GM18870 (cell line): Measurements from ENCODE around the gene MAN1A2.

Experiments used
- ATAC-seq: cut with Tn5 transposase; IDR thresholded peaks from one replicate; pipeline ENCODE4 v1.9.1; 2021; ENCODE audit warnings: moderate library complexity; ENCODE audit not compliant: unreplicated experiment

The MAN1A2 gene

DNA sequence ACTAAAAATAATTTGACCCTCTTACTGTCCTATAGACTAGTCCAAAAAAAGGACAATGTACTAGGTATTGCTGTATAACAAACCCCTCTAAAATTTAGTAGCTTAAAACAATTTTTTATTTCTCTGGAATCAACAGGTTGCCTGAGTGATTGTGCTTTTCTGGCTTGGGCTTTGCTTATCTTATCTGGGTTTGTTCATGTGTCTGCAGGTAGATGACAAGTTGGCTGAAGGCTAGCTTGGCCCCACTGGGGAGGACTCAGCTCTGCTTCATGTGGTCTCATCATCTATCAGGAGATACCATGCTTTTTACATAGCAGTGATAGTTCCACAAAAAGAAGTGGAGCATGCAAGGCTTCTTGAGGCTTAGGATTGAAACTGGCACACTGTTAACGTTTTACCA lies 114.2 kb downstream of the MAN1A2 start:
- no peak for ATAC-seq

DNA sequence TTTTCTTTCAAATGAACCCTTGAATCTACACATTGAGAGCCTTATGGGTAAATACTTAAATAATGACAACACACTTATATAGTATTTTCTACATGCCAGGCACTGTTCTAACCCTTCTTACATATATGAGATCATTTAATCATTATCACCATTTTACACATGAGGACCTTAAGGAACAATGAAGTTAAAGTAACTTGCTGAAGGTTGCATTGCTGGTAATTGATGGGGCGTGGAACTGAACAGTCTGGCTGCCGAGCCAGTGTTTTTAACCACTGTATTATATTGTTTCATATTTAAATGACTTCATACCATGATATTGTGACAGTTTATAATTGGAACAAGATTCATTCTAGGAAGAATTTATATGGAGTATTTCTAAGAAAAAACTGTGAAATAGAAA lies 126.7 kb downstream of the MAN1A2 start:
- ATAC-seq = no peak

DNA sequence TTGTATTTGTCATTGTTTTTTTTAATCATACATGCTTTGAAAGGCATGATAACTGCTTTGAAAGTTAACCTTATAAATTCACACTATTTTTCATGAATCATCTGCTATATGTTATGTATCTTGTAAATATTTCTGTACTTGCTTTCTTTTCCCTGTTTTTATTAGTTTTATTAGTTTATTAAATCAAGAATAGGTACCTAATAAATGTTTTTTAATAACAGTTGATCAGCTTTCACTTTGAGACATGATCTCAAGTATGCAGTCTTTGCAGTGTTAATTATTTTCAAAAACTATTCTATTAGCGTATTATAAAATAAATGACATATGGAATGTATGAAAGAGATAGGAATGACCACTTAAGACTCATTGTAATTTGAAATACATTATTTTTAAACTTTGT lies 127.8 kb downstream of the MAN1A2 start:
- no peak for ATAC-seq

DNA sequence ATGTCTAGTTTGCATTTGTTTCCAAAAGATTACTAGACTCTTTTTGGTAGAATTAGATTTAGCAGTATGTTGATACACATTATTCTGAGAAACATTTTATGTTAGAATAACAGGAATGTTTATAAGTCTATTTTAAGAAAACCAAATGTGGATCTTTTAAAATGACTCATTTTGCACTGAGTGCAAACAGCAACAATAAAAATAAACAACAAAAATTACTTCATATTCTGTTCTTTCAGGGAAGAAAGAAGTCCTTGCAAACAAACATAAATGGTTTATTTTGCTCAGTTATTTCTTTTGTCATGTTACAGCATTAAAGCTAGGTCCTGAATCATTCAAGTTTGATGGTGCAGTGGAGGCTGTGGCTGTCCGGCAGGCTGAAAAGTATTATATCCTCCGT lies 131.8 kb downstream of the MAN1A2 start:
- ATAC-seq = no peak

DNA sequence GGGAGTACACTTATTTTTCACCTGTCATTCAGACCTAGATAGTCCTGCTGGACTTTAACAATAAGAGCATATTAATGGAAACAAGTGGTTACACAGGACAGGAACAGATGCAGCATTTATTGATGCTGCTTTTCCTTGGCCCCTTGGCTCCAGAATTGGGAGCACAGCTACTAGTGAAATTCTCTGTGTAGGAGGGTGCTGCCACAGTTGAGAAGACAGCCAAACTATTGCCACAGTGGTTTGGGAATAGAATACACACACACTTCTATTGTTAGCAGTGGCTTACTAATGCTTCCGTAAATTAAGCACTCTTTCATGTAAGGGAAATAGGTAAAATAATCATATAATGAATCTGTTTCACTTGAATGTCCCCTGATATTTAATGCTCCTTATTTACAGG lies 133.3 kb downstream of the MAN1A2 start:
- no peak for ATAC-seq

DNA sequence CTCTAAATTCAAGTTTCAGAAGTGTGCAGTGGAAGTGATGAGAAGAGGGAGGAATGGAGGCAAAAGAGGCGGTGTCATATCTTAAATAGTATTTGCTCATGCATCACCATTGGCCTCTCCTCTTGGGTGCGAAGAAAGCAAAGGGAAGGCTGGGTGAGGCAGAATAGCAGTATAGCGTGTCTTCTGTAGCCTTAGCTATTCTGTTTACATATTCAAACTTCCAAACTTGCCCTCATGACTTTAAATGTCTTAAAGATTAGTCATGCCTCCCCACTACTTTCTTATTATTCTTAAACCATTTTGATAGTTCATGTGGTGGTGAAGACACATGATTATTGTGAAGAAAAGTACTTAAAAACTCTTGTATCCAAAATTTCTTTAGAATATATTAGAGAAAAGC lies 134.0 kb downstream of the MAN1A2 start:
- no peak for ATAC-seq

DNA sequence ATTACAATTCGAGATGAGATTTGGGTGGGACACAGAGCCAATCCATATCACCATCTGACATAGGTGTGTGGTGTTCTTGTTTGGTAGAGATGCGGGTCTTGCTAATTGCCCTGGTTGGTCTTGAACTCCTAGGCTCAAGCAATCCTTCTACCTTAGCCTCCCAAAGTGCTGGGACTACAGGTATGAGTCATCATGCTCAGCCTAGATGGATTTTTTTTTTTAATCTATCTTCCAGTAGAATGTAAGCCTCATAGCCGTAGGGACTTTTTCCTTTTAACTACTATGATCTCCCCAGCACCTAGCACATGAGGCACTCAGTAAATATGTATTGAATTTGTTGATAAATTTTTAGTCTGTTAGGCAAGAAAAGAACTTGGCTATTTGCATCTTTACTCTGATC lies 144.0 kb downstream of the MAN1A2 start:
- ATAC-seq = no peak

DNA sequence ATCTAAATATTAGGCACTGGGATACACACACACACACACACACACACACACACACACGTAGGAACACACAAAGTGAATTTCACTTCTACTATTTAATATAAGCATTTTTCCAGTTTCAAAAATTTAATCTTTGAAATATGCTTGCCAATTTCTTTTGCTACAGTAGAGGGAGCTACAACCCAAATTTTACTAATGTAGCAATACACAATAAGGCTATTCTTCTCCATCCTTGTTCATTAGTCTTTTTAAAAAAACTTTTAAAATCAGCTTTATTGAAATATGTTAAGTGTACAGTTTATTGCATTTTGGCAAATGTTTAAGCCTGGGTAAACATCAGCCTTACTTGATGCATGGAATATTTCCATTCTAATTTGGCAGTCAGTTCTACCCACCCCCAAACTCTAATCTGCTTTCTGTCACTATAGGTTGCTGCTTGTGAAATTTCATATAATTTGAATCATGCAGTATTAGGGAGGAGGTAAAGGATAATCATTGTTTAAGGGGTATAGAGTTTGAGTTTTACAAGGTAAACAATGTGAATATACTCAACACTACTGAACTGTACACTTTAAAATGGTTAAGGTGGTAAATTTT lies 145.6 kb downstream of the MAN1A2 start:
- no peak for ATAC-seq

DNA sequence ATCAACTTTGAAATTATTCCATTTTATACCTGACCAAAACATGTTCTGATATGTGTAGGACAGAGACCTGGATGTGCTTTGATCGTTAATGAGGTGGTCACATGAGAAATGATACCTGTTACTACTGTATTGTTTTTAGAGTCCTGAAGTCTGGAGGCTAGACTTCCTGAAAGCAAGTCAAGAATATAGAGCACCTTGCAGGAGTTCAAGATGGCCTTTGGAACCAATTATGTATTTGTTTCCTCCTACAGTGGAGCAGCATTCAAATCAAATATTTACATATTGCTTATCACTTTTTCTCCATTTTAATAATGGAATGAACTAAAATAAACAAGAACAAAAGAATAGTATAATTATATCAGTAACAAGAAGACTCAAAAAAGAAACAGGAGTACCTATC lies 155.9 kb downstream of the MAN1A2 start:
- no peak for ATAC-seq

DNA sequence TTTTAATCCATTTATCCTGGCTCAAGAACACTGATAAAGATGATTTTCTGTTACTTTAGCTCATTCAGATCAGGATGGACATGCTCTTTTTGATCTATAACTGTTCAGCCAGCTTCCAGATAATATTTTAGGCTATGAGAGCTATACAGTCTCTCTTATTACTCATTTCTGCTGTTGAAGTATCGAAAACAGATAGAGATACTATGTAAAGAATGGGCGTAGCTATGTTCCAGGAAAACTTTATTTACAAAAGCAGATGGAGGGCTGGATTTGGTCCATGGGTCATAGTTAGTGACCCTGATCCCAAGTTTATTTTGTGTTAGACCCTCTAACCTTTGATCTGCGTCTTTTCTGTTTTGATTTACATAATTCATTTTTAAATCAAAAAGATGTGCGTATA lies 159.8 kb downstream of the MAN1A2 start:
- no peak for ATAC-seq

DNA sequence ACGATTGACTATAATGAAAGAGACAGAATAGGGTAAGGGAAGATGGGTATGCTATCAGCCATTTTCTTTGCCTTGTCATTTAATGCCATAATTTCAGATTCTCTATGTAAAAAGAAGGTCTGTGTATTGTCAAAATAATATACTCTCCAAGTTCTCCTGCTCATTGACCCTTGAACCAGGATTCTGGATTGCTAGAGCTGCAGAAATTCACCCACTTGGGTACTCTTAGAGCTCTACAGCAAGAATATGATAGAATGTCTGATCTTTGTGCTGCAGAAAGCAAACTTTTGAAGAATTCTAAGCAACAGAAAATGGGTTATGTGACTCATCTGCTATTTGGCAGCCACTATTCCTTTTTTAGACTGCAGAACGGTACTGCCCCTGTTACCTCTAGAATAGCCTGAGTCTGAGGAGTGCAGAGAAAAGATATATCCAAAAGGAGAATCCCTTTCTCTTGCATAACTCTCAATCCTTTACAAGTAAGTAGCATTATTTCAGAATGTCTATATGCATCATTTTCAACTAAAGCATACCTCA lies 160.4 kb downstream of the MAN1A2 start:
- no peak for ATAC-seq

DNA sequence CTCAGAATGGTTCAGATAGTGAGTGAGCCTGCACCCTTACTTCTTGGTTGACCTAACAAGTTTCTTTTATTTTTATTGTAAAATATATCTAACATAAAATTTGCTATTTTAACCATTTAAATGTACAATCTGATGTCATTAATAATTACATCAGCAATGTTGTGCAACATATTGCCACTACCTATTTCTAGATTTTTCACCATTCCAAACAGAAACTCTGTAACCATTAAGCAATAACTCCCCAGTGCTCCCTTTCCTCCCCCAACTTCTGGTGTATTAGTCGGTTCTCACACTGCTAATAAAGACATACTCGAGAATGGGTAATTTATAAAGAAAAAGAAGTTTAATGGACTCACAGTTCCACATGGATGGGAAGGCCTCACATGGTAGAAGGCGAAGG lies 162.4 kb downstream of the MAN1A2 start:
- ATAC-seq = no peak

DNA sequence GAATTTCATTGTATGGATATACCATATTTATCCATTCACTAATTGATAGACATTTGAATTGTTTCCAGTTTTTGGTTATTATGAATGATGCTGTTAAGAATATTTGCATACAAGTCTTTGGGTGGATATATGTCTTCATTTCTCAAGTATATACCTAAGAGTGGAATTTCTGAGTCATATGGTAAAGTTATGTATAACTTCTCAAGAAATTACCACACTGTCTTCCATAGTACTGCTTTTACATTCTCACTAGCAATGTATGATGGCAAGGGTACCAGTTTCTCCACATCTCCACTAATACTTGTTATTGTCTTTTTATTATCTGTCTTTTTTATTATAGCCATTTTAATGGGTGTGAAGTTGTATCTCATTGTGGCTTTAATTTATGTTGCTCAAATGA lies 164.0 kb downstream of the MAN1A2 start:
- ATAC-seq = no peak

DNA sequence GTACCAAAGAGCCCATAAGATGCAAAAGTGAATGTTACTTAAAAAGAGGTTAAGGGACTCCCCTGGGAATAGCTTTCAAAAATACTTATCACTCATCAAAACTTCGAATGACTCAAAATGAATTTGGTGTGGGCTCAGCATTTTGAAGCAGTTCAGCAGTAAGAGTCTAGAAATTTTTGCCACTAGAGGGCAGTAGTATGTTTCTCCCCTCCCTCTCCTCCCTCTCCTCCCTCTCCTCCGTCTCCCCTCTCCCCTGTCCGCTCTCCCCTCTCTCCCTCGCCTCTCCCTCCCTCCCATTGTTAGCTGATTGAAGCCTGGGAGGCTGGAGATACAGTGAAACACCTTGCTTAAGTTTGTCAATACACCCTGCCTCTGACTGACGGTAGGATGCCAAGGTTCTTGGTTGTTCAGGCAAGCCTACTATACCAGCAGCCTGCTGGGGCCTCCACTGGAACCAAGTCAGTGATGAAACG lies 167.8 kb downstream of the MAN1A2 start:
- peak; percentile 66 for ATAC-seq

DNA sequence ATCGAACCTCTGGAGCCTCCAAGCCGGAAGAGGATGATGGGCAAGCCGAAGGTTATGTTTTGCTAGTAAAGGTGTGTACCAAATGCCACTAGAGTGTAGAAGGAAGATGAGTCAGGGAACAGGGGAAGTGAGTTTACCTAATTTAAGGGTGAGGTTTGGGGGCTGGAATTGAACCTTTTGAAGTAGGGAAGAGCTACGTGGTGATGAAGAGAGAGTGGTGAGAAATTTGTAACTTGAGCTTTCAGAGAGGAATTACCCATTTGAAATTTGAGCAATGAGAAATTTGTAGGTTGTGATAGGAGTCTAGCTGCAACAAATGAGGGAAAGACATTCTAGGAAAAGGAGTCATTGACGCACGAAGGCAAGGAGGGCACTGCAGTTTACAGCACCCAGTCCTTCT lies 168.6 kb downstream of the MAN1A2 start:
- ATAC-seq = no peak

DNA sequence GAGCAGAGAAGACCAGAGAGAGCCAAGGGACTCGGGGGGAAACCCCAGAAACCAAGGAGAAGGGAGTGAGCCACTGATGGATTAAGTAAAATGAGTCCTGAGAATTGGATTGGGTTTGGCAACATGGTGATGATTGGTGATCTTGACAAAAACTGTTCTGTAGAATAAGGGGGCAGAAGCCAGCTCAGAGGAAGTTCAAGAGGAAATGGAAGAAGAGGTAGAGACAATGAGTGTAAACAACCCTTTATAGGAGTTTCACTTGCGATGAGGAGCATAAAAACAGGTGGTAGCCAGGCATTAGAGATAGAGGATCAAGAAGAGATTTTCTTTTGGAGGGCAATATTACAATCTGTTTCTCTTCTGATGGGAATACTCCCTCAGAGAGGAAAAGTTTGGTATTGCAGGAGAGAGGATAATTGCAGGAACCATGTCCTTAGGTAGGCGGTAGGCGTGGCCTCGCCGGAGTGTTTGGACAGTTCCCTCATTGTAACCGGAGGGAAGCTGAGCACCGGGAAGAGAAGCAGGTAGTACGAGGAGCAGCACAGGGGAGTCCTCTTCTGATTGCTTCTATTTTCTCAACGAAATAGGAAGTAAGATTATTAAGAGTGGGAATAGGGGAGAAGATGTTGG lies 170.2 kb downstream of the MAN1A2 start:
- no peak for ATAC-seq

DNA sequence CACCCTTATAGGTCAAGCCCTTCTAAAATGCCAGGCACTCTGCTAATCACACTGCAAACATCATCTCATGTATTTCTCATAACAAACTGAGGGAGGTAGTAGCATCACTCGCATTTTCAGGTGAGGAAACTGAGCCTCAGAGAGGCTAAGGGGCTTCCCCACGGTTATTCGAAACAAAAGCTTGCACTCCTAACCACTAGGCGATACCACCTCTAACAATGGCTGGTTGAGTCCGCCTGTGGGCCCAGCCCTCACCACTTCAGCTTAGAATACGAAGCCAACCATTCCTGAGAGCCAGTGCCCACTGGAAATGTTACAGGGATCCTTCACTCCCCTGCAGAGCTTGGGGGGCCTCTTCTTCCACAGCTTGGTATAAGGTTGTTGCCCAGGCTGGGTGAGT lies 173.3 kb downstream of the MAN1A2 start:
- ATAC-seq = no peak

DNA sequence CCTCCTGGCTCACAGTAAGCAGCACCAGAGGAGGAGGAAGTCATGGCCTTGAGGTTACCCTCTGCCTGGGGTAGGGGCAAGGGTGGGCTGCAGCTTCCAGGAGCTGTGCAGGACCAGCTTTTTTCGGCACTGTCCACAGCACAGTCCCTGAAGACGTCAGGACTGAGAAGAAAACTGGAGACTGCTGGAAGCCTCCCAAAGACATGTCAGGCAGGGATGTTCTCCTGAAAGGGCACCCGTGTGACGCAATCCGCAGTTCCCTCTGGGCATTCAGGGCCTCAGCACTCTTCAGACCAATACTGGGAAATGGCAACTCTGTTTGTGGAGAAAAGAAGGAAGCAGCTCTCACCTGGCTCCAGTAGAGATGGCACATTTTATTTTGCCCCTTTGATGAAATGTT lies 173.8 kb downstream of the MAN1A2 start:
- no peak for ATAC-seq

DNA sequence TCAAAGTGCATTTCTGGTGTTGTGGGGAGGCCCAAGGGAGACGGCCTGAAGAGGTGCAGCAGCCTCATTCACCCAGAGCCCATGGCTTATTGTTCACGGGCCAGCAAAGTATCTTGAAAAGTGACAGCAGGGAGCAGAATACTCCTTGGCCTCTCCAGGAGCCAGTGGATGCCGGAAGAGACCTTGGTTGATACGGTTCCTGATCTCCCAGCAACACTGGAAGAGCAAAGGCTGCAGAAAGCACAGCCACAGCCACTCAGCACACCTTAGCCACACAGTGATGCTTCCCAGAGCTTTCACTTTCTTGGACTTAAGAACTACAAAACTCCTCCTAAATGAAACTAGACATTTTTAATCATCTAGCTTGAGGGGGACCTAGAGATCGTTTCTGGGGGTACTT lies 174.3 kb downstream of the MAN1A2 start:
- no peak for ATAC-seq

DNA sequence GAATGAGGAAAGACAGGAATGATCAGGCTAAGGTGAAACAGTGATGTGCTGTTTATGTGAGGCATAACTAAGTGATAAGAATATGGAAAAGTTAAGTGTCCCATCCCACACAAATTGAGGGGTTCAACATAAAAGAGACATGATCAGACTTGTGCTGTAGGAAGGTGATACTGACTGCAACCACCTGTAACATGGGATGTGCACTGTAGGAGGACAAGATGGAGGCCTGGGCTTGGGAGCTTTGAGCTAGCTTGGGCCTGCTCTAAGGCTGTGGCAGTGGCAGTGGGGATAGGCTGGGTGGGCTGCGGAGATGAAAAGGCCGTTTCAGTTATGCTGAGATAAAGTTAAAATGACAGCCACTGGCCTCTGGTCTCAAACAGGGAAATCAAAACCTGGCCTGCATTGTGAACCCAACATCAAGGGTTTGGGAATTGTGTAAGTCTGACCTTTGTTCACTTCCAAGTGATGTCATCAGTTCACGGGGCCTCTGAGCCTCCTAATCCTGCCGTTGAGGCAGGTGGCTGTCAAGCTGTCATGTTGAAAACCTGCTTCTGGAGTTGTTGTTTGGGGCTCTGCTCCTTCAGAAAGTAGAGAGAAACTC lies 177.4 kb downstream of the MAN1A2 start:
- ATAC-seq = no peak

DNA sequence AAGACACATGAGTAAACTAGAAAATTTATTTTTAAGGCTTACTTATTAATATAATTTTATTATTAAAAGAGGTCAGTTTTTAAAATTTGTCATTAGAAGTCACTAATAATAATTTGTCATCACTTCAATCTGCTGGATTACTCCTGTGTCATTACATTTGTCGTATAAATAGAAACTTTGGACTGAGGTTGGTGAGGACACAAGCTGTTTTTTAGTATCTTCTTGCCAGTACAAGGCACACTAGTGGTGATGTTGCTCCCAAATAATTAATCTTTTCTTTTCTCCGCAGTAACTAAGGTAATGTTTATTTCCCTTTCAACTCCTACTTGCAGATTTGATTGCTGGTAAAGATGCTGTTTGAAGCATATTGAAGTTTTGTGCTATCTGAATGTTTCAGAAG lies 179.2 kb downstream of the MAN1A2 start:
- ATAC-seq = no peak

DNA sequence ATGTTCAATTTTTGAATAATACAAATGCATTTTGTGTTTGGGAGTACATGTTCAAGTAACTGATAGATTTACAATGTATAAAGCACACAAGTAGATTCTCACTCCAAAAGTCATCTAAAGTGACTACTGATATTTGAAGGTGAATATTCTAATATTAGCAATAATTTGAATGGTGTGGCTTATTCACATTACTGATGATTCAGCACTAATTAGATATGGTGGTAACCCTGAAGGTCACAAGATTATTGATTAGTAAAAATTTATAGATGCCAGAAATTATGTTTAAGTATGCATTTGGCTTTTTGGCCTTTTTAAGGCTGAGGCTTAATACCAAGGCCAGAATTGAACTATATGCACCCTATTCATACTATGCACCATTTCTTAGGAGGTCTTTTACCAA lies 186.2 kb downstream of the MAN1A2 start:
- no peak for ATAC-seq
